Epithelial cell of proximal tubule (primary cell): ENCODE measurements around the gene TMTC1. TPM values are rescaled to one million over a fixed set of nuclear protein-coding genes. Genes with fewer than 3 reads are reported as not detected.
"Not testable (repeated sequence)": the region's sequence is repeated elsewhere in the genome, so short reads cannot be mapped to it uniquely, and the experiment has no call there.

Experiments
- DNase-seq: peaks from one replicate; pipeline ENCODE4 v3.0.0-alpha.2; 2011; ENCODE audit warnings: low read depth
- H3K4me3 ChIP-seq: 2 replicates; pipeline ENCODE4 v1.5.1; 2011; ENCODE audit warnings: low read depth, mild to moderate bottlenecking, low read length
- CTCF ChIP-seq: conservative IDR thresholded peaks from 2 replicates; pipeline ENCODE4 v1.5.1; 2012; ENCODE audit warnings: low read depth, mild to moderate bottlenecking, low read length
- total RNA-seq: library from RNA; depleted of rRNA; stranded (reverse); fragments of >200 nt; gene quantifications from 2 replicates; pipeline ENCODE4 v1.2.3, GENCODE V29; 2015

TMTC1 gene
- total RNA-seq, 1 donor from 2014 or later, result 0.40 TPM

GRCh38 chr12:29559198-29559597, 224.5 kb downstream of the TMTC1 start:
- H3K4me3 ChIP-seq, result no peak overlapping the region
- DNase-seq, result no peak
- TF ChIP-seq CTCF, result no peak

- no peak for TF ChIP-seq CTCF
- no peak for DNase-seq
- no peak overlapping the region for H3K4me3 ChIP-seq
These were observed 227.4 kb downstream of the TMTC1 start for GRCh38 chr12:29556363-29556762.

- H3K4me3 ChIP-seq, DNase-seq: not testable (repeated sequence)
These were observed 228.3 kb downstream of the TMTC1 start for GRCh38 chr12:29555451-29555850.

DNA sequence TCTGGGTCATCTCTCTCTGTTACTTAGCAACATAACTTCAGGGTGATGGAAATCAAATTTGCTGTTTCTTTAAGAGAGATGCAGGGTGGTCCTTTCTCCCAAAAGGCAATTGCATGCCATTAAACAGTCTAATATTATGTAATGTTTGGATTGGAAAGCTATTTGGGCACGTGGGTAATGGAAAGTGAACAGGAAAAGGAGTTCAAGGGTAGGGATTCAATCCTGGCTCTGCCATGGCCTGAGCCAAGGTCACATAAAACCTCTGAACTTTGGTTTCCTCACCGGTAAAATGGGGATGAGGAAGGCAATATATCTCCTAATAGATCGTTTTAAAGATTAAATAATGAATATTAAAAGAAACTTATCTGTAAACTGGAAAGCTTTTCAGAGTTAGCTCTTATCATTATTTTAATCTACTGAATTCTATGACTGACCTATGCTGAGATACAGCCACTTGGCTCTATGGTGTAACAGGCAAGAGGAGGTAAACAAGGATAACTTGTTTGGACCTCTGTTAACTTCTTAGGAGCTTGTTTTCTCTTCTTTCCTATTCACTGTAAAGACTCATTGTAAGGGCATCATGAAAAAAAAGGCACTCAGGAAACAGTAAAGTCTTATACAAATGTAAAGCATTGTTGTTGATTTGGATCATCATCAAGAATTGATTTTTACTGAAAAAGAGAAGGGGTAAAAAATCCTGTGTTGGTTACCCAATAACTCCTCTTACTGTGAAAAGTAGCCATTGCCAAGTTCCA, 230.6 kb downstream of the TMTC1 start:
- no peak overlapping the region for H3K4me3 ChIP-seq
- no peak for DNase-seq
- no peak for TF ChIP-seq CTCF

DNA sequence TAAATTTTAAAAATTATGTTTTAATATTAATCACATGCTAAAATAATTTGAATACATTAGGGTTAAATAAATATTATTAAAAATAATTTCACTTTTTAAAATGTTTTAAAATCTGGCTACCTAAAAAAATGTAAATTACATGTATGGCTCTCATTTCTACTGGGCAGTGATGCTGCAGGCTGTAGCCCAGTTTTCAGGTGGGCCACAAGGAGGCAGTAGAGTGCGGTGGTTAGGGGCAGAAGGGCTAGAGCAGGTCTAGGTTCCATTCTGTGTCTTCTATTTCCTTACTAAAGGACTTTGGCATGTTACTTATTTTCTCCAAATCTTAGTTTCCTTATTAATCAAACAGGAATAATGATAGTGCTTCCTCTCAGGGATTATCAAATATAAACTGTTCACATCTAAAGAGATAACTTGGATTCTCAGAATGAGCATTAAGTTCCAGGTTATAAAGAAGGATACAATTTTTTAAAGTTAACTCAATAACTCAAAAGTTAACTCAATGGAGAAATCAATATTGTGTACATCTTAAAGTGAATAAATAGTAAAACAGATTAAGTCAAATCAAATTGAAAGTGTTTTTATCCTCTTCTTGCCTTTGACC, 231.3 kb downstream of the TMTC1 start:
- TF ChIP-seq CTCF, result peak; percentile 99
- no peak for DNase-seq
- H3K4me3 ChIP-seq, result no peak overlapping the region

DNA sequence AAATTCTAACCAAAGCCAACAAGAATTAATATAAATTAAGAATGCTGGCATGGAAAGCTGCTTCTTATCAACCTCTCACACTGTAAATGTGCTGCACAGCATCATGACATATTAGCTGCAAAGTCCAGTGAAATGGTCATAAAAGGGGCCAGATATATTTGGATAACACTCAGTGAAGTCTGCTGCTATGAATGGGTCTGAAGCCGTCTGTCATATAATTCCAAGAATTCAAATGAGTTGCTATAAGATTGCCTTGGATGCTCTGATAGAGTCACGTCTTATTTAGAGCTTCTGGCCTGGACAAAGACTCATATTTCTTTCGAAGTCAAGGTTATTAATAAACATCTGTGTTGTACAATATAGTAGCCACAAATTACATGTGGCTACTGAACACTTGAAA, 231.9 kb downstream of the TMTC1 start:
- TF ChIP-seq CTCF, result no peak
- DNase-seq, result no peak
- no peak overlapping the region for H3K4me3 ChIP-seq

- TF ChIP-seq CTCF, result no peak
- no peak overlapping the region for H3K4me3 ChIP-seq
- DNase-seq, result no peak
These were observed 235.9 kb downstream of the TMTC1 start for GRCh38 chr12:29547864-29548263.
